ENCODE data around the gene FAM98C. TPM values are rescaled to one million over a fixed set of nuclear protein-coding genes. Genes with fewer than 3 reads are reported as not detected.

Gene FAM98C
- total RNA-seq, 1 experiment from 2014 or later = 10.2 TPM

- Mint-ChIP-seq H3K27me3 (ENCODE audit: low read depth) (peaks cover 3% of the 10 kb centered on the region; the same call in 1 of the 2 replicates), H3K4me1 (peaks cover 12% of the 10 kb centered on the region), H3K4me3 (no peak overlapping the region), H3K9me3 (no peaks in the 10 kb centered on the region), H3K27ac (no peak overlapping the region), H3K36me3 (peaks cover 34% of the 10 kb centered on the region)
- POLR2A ChIA-PET = no interaction called here
- DNase-seq (ENCODE audit: low spot score) (no peak), ATAC-seq (no peak)
- TF ChIP-seq E2F5 (CRISPR knock-in tag; IDR thresholded peaks at IDR 0.05) (no peak), EMX1 (CRISPR knock-in tag; IDR thresholded peaks at IDR 0.05) (no peak), PRDM15 (CRISPR knock-in tag; IDR thresholded peaks at IDR 0.05) (no peak), RELA (CRISPR knock-in tag; IDR thresholded peaks at IDR 0.05; ENCODE audit: borderline replicate concordance) (no peak), ZBTB21 (CRISPR knock-in tag; IDR thresholded peaks at IDR 0.05; ENCODE audit: borderline replicate concordance) (no peak), CDX4 (CRISPR knock-in tag; IDR thresholded peaks at IDR 0.05; ENCODE audit: borderline replicate concordance) (no peak), ZNF138 (CRISPR knock-in tag; conservative IDR thresholded peaks at IDR 0.05) (no peak), FOXP4 (CRISPR knock-in tag; IDR thresholded peaks at IDR 0.05) (no peak), TCF7 (CRISPR knock-in tag; IDR thresholded peaks at IDR 0.05; ENCODE audit: low read depth) (no peak), MLX (CRISPR knock-in tag; IDR thresholded peaks at IDR 0.05) (no peak)
- CTCF ChIA-PET = no interaction called here
These were observed 19.7 kb upstream of the FAM98C start for GRCh38 chr19:38383184-38383583.

GRCh38 chr19:38383743-38384142 lies 19.1 kb upstream of the FAM98C start:
- Mint-ChIP-seq H3K4me1 (peaks cover 12% of the 10 kb centered on the region), H3K9me3 (no peaks in the 10 kb centered on the region), H3K4me3 (no peak overlapping the region), H3K27me3 (ENCODE audit: low read depth) (peaks cover 3% of the 10 kb centered on the region; the same call in 1 of the 2 replicates), H3K36me3 (peaks cover 34% of the 10 kb centered on the region), H3K27ac (no peak overlapping the region)
- POLR2A ChIA-PET = interaction anchor here (0.6 kb wide), 1 partner anchor 19 kb away, joined by 3 read pairs; the partner anchor contains the start of gene FAM98C
- DNase-seq (ENCODE audit: low spot score) (no peak), ATAC-seq (no peak)
- CTCF ChIA-PET = interaction anchor here (0.6 to 5.4 kb wide), 17 partner anchors 9 to 241 kb away, joined by 3 to 94 read pairs (median 6); partner anchors contain the start of genes FAM98C, KCNK6 and PSMD8
- TF ChIP-seq NFYB (CRISPR knock-in tag; conservative IDR thresholded peaks at IDR 0.05; ENCODE audit: low read depth) = no peak
- TF ChIP-seq PRRX2 (CRISPR knock-in tag; IDR thresholded peaks at IDR 0.05) = no peak
- TF ChIP-seq NR2C2 (CRISPR knock-in tag; IDR thresholded peaks at IDR 0.05) = no peak
- no peak for TF ChIP-seq SP1 (CRISPR knock-in tag; conservative IDR thresholded peaks at IDR 0.05)
- no peak for TF ChIP-seq TEAD1 (CRISPR knock-in tag; IDR thresholded peaks at IDR 0.05)
- no peak for TF ChIP-seq SOX15 (CRISPR knock-in tag; IDR thresholded peaks at IDR 0.05)
- TF ChIP-seq TEAD4 (CRISPR knock-in tag; IDR thresholded peaks at IDR 0.05) = no peak
- TF ChIP-seq USF1 (CRISPR knock-in tag; IDR thresholded peaks at IDR 0.05) = no peak
- TF ChIP-seq GTF2I (CRISPR knock-in tag; conservative IDR thresholded peaks at IDR 0.05) = no peak
- no peak for TF ChIP-seq AR (CRISPR knock-in tag; IDR thresholded peaks at IDR 0.05)
- no peak for TF ChIP-seq KAT7 (CRISPR knock-in tag; IDR thresholded peaks at IDR 0.05; ENCODE audit: borderline replicate concordance)
- no peak for TF ChIP-seq ZNF219 (CRISPR knock-in tag; IDR thresholded peaks at IDR 0.05; ENCODE audit: borderline replicate concordance)
- no peak for TF ChIP-seq E2F4 (CRISPR knock-in tag; IDR thresholded peaks at IDR 0.05; ENCODE audit: borderline replicate concordance, low read depth)
- no peak for TF ChIP-seq ZNF263 (CRISPR knock-in tag; IDR thresholded peaks at IDR 0.05; ENCODE audit: low read depth)

Data from WTC11 (cell line).